HEK293 (cell line): ENCODE data around the gene EVPLL.
"Not testable (repeated sequence)": the region's sequence is repeated elsewhere in the genome, so short reads cannot be mapped to it uniquely, and the experiment has no call there.

Source experiments
- CTCF ChIP-seq: fragments of 450-650 bp; formaldehyde crosslinking; IDR thresholded peaks from 2 replicates; pipeline ENCODE4 v1.5.1; 2016; ENCODE audit warnings: missing biosample characterization, missing genetic modification characterization
- GLI2 ChIP-seq: fragments of 450-650 bp; formaldehyde crosslinking; IDR thresholded peaks from 2 replicates; pipeline ENCODE4; 2017; ENCODE audit warnings: missing biosample characterization, missing genetic modification characterization, low read depth, borderline replicate concordance
- GLI4 ChIP-seq: fragments of 450-650 bp; formaldehyde crosslinking; IDR thresholded peaks from 2 replicates; pipeline ENCODE4 v1.5.1; 2016; ENCODE audit warnings: missing biosample characterization, missing genetic modification characterization
- SETDB1 ChIP-seq: IDR thresholded peaks from one replicate; pipeline ENCODE4 v1.6.1; 2017; ENCODE audit warnings: mild to moderate bottlenecking, low read length, moderate library complexity, mixed read lengths; ENCODE audit not compliant: insufficient read length
- ZBTB11 ChIP-seq: fragments of 450-650 bp; formaldehyde crosslinking; conservative IDR thresholded peaks from 2 replicates; pipeline ENCODE4 v1.5.1; 2016; ENCODE audit warnings: low read depth, missing biosample characterization, missing genetic modification characterization
- ZNF157 ChIP-seq: fragments of 450-650 bp; formaldehyde crosslinking; IDR thresholded peaks from 2 replicates; pipeline ENCODE4 v1.5.1; 2016; ENCODE audit warnings: missing biosample characterization, missing genetic modification characterization
- ZNF394 ChIP-seq: fragments of 450-650 bp; formaldehyde crosslinking; IDR thresholded peaks from 2 replicates; pipeline ENCODE4 v1.5.1; 2016; ENCODE audit warnings: missing biosample characterization, missing genetic modification characterization, mild to moderate bottlenecking, moderate library complexity, borderline replicate concordance
- ZNF416 ChIP-seq: fragments of 450-650 bp; formaldehyde crosslinking; IDR thresholded peaks from 2 replicates; pipeline ENCODE4 v1.5.1; 2016; ENCODE audit warnings: missing biosample characterization, missing genetic modification characterization

GRCh38 chr17:18408906-18409305, 31.3 kb downstream of the EVPLL start:
- not testable (repeated sequence) for TF ChIP-seq CTCF; GLI4 (tag by site-specific recombination); ZNF157 (tag by site-specific recombination); GLI2 (tag by site-specific recombination); ZNF394 (tag by site-specific recombination); ZNF416 (tag by site-specific recombination); ZBTB11 (tag by site-specific recombination); SETDB1
